Measurements from ENCODE around the gene MAT2B.
"Not testable (repeated sequence)": the region's sequence is repeated elsewhere in the genome, so short reads cannot be mapped to it uniquely, and the experiment has no call there.

Gene MAT2B

GRCh38 chr5:163534492-163535094 is 29.2 kb downstream of the MAT2B start:
- Histone ChIP-seq H3K36me3 (ENCODE audit: insufficient read depth, low read depth, low read length) (no peaks in the 10 kb centered on the region), H3K9me3 (ENCODE audit: insufficient read depth, low read depth, low read length) (no peaks in the 10 kb centered on the region), H3K4me1 (ENCODE audit: insufficient read depth, low read length) (peaks cover 34% of the 10 kb centered on the region; the same call in 1 of the 2 replicates), H3K4me3 (ENCODE audit: low read length) (peak overlapping the region; percentile 35; the same call in 1 of the 2 replicates), H3K9ac (ENCODE audit: low read depth, low read length) (peak overlapping the region; percentile 60; the same call in 1 of the 2 replicates), H3K27ac (ENCODE audit: low read length) (peak overlapping the region; percentile 59), H3K27me3 (ENCODE audit: insufficient read depth, low read length) (no peaks in the 10 kb centered on the region)

GRCh38 chr5:163535290-163535689 is 29.9 kb downstream of the MAT2B start:
- Histone ChIP-seq H3K36me3 (ENCODE audit: insufficient read depth, low read depth, low read length) (no peaks in the 10 kb centered on the region), H3K9me3 (ENCODE audit: insufficient read depth, low read depth, low read length) (no peaks in the 10 kb centered on the region), H3K9ac (ENCODE audit: low read depth, low read length) (peak overlapping the region; percentile 47; the same call in 1 of the 2 replicates), H3K27ac (ENCODE audit: low read length) (no peak overlapping the region), H3K4me3 (ENCODE audit: low read length) (peak overlapping the region; percentile 35; the same call in 1 of the 2 replicates), H3K27me3 (ENCODE audit: insufficient read depth, low read length) (no peaks in the 10 kb centered on the region), H3K4me1 (ENCODE audit: insufficient read depth, low read length) (peaks cover 34% of the 10 kb centered on the region; the same call in 1 of the 2 replicates)

- not testable (repeated sequence) for H3K4me3 ChIP-seq (ENCODE audit: low read length); H3K9me3 ChIP-seq (ENCODE audit: insufficient read depth, low read depth, low read length); H3K36me3 ChIP-seq (ENCODE audit: insufficient read depth, low read depth, low read length); H3K27me3 ChIP-seq (ENCODE audit: insufficient read depth, low read length); H3K9ac ChIP-seq (ENCODE audit: low read depth, low read length); H3K27ac ChIP-seq (ENCODE audit: low read length)
- H3K4me1 ChIP-seq (ENCODE audit: insufficient read depth, low read length), result peaks cover 32% of the 10 kb centered on the region; the same call in 1 of the 2 replicates
Measured at GRCh38 chr5:163536442-163536841, 31.0 kb downstream of the MAT2B start.

- H3K27me3 ChIP-seq (ENCODE audit: insufficient read depth, low read length), result no peaks in the 10 kb centered on the region
- peaks cover 8% of the 10 kb centered on the region; the same call in 1 of the 2 replicates for H3K4me1 ChIP-seq (ENCODE audit: insufficient read depth, low read length)
- H3K27ac ChIP-seq (ENCODE audit: low read length), result no peak overlapping the region
- H3K4me3 ChIP-seq (ENCODE audit: low read length), result no peak overlapping the region
- H3K9ac ChIP-seq (ENCODE audit: low read depth, low read length), result no peak overlapping the region
- H3K36me3 ChIP-seq (ENCODE audit: insufficient read depth, low read depth, low read length), result no peaks in the 10 kb centered on the region
- H3K9me3 ChIP-seq (ENCODE audit: insufficient read depth, low read depth, low read length), result no peaks in the 10 kb centered on the region
Measured at GRCh38 chr5:163540696-163541095, 35.3 kb downstream of the MAT2B start.

GRCh38 chr5:163542771-163543170 is 37.4 kb downstream of the MAT2B start:
- Histone ChIP-seq H3K27me3 (ENCODE audit: insufficient read depth, low read length) (no peaks in the 10 kb centered on the region), H3K36me3 (ENCODE audit: insufficient read depth, low read depth, low read length) (no peaks in the 10 kb centered on the region), H3K4me1 (ENCODE audit: insufficient read depth, low read length) (peaks cover 8% of the 10 kb centered on the region; the same call in 1 of the 2 replicates), H3K9me3 (ENCODE audit: insufficient read depth, low read depth, low read length) (no peaks in the 10 kb centered on the region), H3K27ac (ENCODE audit: low read length) (no peak overlapping the region), H3K9ac (ENCODE audit: low read depth, low read length) (no peak overlapping the region), H3K4me3 (ENCODE audit: low read length) (no peak overlapping the region)

GRCh38 chr5:163544041-163544440 is 38.6 kb downstream of the MAT2B start:
- peaks cover 8% of the 10 kb centered on the region; the same call in 1 of the 2 replicates for H3K4me1 ChIP-seq (ENCODE audit: insufficient read depth, low read length)
- no peaks in the 10 kb centered on the region for H3K9me3 ChIP-seq (ENCODE audit: insufficient read depth, low read depth, low read length)
- no peaks in the 10 kb centered on the region for H3K27me3 ChIP-seq (ENCODE audit: insufficient read depth, low read length)
- no peak overlapping the region for H3K9ac ChIP-seq (ENCODE audit: low read depth, low read length)
- H3K4me3 ChIP-seq (ENCODE audit: low read length), result no peak overlapping the region
- H3K36me3 ChIP-seq (ENCODE audit: insufficient read depth, low read depth, low read length), result no peaks in the 10 kb centered on the region
- no peak overlapping the region for H3K27ac ChIP-seq (ENCODE audit: low read length)

GRCh38 chr5:163544836-163545235 is 39.4 kb downstream of the MAT2B start:
- Histone ChIP-seq H3K9ac (ENCODE audit: low read depth, low read length) (no peak overlapping the region), H3K27me3 (ENCODE audit: insufficient read depth, low read length) (no peaks in the 10 kb centered on the region), H3K27ac (ENCODE audit: low read length) (no peak overlapping the region), H3K4me1 (ENCODE audit: insufficient read depth, low read length) (peaks cover 8% of the 10 kb centered on the region; the same call in 1 of the 2 replicates), H3K9me3 (ENCODE audit: insufficient read depth, low read depth, low read length) (no peaks in the 10 kb centered on the region), H3K36me3 (ENCODE audit: insufficient read depth, low read depth, low read length) (no peaks in the 10 kb centered on the region), H3K4me3 (ENCODE audit: low read length) (no peak overlapping the region)

GRCh38 chr5:163548649-163549048 is 43.2 kb downstream of the MAT2B start:
- Histone ChIP-seq H3K9ac (ENCODE audit: low read depth, low read length) (no peak overlapping the region), H3K4me1 (ENCODE audit: insufficient read depth, low read length) (peaks cover 6% of the 10 kb centered on the region; the same call in 1 of the 2 replicates), H3K27ac (ENCODE audit: low read length) (no peak overlapping the region), H3K4me3 (ENCODE audit: low read length) (no peak overlapping the region), H3K36me3 (ENCODE audit: insufficient read depth, low read depth, low read length) (no peaks in the 10 kb centered on the region), H3K9me3 (ENCODE audit: insufficient read depth, low read depth, low read length) (no peaks in the 10 kb centered on the region), H3K27me3 (ENCODE audit: insufficient read depth, low read length) (no peaks in the 10 kb centered on the region)

GRCh38 chr5:163551156-163551555 is 45.7 kb downstream of the MAT2B start:
- H3K4me1 ChIP-seq (ENCODE audit: insufficient read depth, low read length), result 0 out of 2 replicates have a peak, but pooled peaks cover 3% of the 10 kb centered on the region
- no peaks in the 10 kb centered on the region for H3K36me3 ChIP-seq (ENCODE audit: insufficient read depth, low read depth, low read length)
- H3K4me3 ChIP-seq (ENCODE audit: low read length), result no peak overlapping the region
- H3K27me3 ChIP-seq (ENCODE audit: insufficient read depth, low read length), result no peaks in the 10 kb centered on the region
- H3K9ac ChIP-seq (ENCODE audit: low read depth, low read length), result no peak overlapping the region
- H3K27ac ChIP-seq (ENCODE audit: low read length), result no peak overlapping the region
- H3K9me3 ChIP-seq (ENCODE audit: insufficient read depth, low read depth, low read length), result no peaks in the 10 kb centered on the region

GRCh38 chr5:163552536-163552935 is 47.1 kb downstream of the MAT2B start:
- H3K9ac ChIP-seq (ENCODE audit: low read depth, low read length), result no peak overlapping the region
- no peaks in the 10 kb centered on the region for H3K36me3 ChIP-seq (ENCODE audit: insufficient read depth, low read depth, low read length)
- no peaks in the 10 kb centered on the region for H3K27me3 ChIP-seq (ENCODE audit: insufficient read depth, low read length)
- H3K4me3 ChIP-seq (ENCODE audit: low read length), result no peak overlapping the region
- 0 out of 2 replicates have a peak, but pooled peaks cover 3% of the 10 kb centered on the region for H3K4me1 ChIP-seq (ENCODE audit: insufficient read depth, low read length)
- no peaks in the 10 kb centered on the region for H3K9me3 ChIP-seq (ENCODE audit: insufficient read depth, low read depth, low read length)
- H3K27ac ChIP-seq (ENCODE audit: low read length), result no peak overlapping the region

- Histone ChIP-seq H3K27me3 (ENCODE audit: insufficient read depth, low read length) (peaks cover 20% of the 10 kb centered on the region), H3K27ac (ENCODE audit: low read length) (no peak overlapping the region), H3K9me3 (ENCODE audit: insufficient read depth, low read depth, low read length) (no peaks in the 10 kb centered on the region), H3K4me1 (ENCODE audit: insufficient read depth, low read length) (peaks cover 15% of the 10 kb centered on the region; the same call in 1 of the 2 replicates), H3K9ac (ENCODE audit: low read depth, low read length) (no peak overlapping the region), H3K4me3 (ENCODE audit: low read length) (no peak overlapping the region), H3K36me3 (ENCODE audit: insufficient read depth, low read depth, low read length) (no peaks in the 10 kb centered on the region)
Measured at GRCh38 chr5:163561339-163561738, 55.9 kb downstream of the MAT2B start.

- Histone ChIP-seq H3K4me3 (ENCODE audit: low read length) (no peak overlapping the region), H3K27me3 (ENCODE audit: insufficient read depth, low read length) (peaks cover 28% of the 10 kb centered on the region), H3K9ac (ENCODE audit: low read depth, low read length) (no peak overlapping the region), H3K9me3 (ENCODE audit: insufficient read depth, low read depth, low read length) (no peaks in the 10 kb centered on the region), H3K27ac (ENCODE audit: low read length) (no peak overlapping the region), H3K36me3 (ENCODE audit: insufficient read depth, low read depth, low read length) (no peaks in the 10 kb centered on the region), H3K4me1 (ENCODE audit: insufficient read depth, low read length) (peaks cover 21% of the 10 kb centered on the region; the same call in 1 of the 2 replicates)
Measured at GRCh38 chr5:163562071-163562470, 56.7 kb downstream of the MAT2B start.

Measured in iPS-20b (cell line).